Neural cell (in vitro differentiated cells): ENCODE results near the gene PAIP2.

Experiments used
- EP300 ChIP-seq: fragments of 450-650 bp; conservative IDR thresholded peaks from 2 replicates; pipeline ENCODE4 v1.6.1; 2014; ENCODE audit warnings: antibody characterized with exemption, mild to moderate bottlenecking, moderate library complexity; ENCODE audit not compliant: poor library complexity, severe bottlenecking
- POLR2AphosphoS5 ChIP-seq: IDR thresholded peaks from 2 replicates; pipeline ENCODE4 v1.6.1; 2012
- RAD21 ChIP-seq: fragments of 450-650 bp; conservative IDR thresholded peaks from 2 replicates; pipeline ENCODE4 v1.6.1; 2014; ENCODE audit warnings: antibody characterized with exemption, mild to moderate bottlenecking, moderate library complexity
- TF ChIP-seq, protein P1 (sequence below): fragments of 450-650 bp; IDR thresholded peaks from 2 replicates; pipeline ENCODE4 v1.5.1; 2014; ENCODE audit warnings: antibody characterized with exemption, mild to moderate bottlenecking, moderate library complexity; ENCODE audit not compliant: poor library complexity, severe bottlenecking
- TF ChIP-seq, protein P2 (sequence below): IDR thresholded peaks from 2 replicates; pipeline ENCODE4 v1.6.1; 2012; ENCODE audit warnings: borderline replicate concordance

DNA sequence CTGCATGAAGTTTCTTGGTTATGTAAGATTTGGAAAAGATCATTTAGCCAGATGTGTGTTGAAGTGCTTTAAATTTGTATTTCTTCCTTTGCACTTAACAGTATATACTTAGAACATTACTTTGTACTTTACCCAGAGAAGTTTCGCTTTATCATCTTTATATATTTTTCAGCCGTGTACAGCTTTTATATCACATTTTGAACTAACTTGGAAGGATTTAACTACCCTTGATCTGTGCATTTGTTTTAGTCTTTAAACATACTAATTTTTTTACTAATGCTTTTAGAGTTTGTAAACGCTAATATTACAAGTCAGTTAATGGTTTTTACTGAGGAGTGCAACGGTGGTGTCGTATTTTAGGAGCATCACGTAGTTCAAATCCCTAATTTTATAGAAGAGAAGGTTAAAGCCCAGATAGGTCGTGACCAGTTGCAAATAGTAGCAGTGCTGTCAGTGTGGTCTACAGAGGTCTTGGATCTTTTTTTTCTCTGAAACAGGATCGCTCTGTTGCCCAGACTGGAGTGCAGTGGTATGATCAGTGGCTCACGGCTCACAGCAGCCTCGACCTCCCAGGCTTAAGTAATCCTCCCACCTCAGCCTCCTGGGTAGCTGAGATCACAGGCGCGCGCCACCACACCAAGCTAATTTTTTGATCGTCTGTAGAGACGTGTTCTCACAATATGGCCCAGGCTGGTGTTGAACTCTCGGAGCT is 46.2 kb upstream of the PAIP2 start:
- TF ChIP-seq, protein P1, sequence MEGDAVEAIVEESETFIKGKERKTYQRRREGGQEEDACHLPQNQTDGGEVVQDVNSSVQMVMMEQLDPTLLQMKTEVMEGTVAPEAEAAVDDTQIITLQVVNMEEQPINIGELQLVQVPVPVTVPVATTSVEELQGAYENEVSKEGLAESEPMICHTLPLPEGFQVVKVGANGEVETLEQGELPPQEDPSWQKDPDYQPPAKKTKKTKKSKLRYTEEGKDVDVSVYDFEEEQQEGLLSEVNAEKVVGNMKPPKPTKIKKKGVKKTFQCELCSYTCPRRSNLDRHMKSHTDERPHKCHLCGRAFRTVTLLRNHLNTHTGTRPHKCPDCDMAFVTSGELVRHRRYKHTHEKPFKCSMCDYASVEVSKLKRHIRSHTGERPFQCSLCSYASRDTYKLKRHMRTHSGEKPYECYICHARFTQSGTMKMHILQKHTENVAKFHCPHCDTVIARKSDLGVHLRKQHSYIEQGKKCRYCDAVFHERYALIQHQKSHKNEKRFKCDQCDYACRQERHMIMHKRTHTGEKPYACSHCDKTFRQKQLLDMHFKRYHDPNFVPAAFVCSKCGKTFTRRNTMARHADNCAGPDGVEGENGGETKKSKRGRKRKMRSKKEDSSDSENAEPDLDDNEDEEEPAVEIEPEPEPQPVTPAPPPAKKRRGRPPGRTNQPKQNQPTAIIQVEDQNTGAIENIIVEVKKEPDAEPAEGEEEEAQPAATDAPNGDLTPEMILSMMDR, result no peak
- TF ChIP-seq EP300, result no peak
- no peak for TF ChIP-seq RAD21
- TF ChIP-seq, protein P2, sequence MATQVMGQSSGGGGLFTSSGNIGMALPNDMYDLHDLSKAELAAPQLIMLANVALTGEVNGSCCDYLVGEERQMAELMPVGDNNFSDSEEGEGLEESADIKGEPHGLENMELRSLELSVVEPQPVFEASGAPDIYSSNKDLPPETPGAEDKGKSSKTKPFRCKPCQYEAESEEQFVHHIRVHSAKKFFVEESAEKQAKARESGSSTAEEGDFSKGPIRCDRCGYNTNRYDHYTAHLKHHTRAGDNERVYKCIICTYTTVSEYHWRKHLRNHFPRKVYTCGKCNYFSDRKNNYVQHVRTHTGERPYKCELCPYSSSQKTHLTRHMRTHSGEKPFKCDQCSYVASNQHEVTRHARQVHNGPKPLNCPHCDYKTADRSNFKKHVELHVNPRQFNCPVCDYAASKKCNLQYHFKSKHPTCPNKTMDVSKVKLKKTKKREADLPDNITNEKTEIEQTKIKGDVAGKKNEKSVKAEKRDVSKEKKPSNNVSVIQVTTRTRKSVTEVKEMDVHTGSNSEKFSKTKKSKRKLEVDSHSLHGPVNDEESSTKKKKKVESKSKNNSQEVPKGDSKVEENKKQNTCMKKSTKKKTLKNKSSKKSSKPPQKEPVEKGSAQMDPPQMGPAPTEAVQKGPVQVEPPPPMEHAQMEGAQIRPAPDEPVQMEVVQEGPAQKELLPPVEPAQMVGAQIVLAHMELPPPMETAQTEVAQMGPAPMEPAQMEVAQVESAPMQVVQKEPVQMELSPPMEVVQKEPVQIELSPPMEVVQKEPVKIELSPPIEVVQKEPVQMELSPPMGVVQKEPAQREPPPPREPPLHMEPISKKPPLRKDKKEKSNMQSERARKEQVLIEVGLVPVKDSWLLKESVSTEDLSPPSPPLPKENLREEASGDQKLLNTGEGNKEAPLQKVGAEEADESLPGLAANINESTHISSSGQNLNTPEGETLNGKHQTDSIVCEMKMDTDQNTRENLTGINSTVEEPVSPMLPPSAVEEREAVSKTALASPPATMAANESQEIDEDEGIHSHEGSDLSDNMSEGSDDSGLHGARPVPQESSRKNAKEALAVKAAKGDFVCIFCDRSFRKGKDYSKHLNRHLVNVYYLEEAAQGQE, result no peak
- no peak for TF ChIP-seq POLR2AphosphoS5
